Epidermal melanocyte (primary cell): ENCODE results near the gene CKAP2L.
"Not testable (repeated sequence)": the region's sequence is repeated elsewhere in the genome, so short reads cannot be mapped to it uniquely, and the experiment has no call there.

Experiments used
- DNase-seq: peaks from one replicate; pipeline ENCODE4 v3.0.0; 2011; ENCODE audit warnings: low spot score; ENCODE audit not compliant: insufficient read length

The CKAP2L gene

GRCh38 chr2:112710956-112711750 lies 53.3 kb downstream of the CKAP2L start:
- DNase-seq, result no peak

- no peak for DNase-seq
Observed at GRCh38 chr2:112709703-112710102, 54.7 kb downstream of the CKAP2L start.

- no peak for DNase-seq
Observed at GRCh38 chr2:112708968-112709367, 55.4 kb downstream of the CKAP2L start.

- not testable (repeated sequence) for DNase-seq
Observed at GRCh38 chr2:112706947-112707346, 57.5 kb downstream of the CKAP2L start.

GRCh38 chr2:112706170-112706664 lies 58.2 kb downstream of the CKAP2L start:
- no peak for DNase-seq

GRCh38 chr2:112705575-112705974 lies 58.8 kb downstream of the CKAP2L start:
- no peak for DNase-seq

GRCh38 chr2:112703684-112704083 lies 60.7 kb downstream of the CKAP2L start:
- DNase-seq, result no peak

- DNase-seq, result no peak
Observed at GRCh38 chr2:112701052-112701451, 63.4 kb downstream of the CKAP2L start.

- DNase-seq, result no peak
Observed at GRCh38 chr2:112699984-112700667, 64.3 kb downstream of the CKAP2L start.

- DNase-seq, result no peak
Observed at GRCh38 chr2:112698834-112699515, 65.4 kb downstream of the CKAP2L start.

GRCh38 chr2:112694182-112694581 lies 70.2 kb downstream of the CKAP2L start:
- no peak for DNase-seq

GRCh38 chr2:112693596-112693995 lies 70.8 kb downstream of the CKAP2L start:
- DNase-seq, result no peak

- no peak for DNase-seq
Observed at GRCh38 chr2:112692918-112693317, 71.5 kb downstream of the CKAP2L start.

GRCh38 chr2:112692495-112692911 lies 71.9 kb downstream of the CKAP2L start:
- DNase-seq, result no peak

GRCh38 chr2:112691881-112692281 lies 72.5 kb downstream of the CKAP2L start:
- no peak for DNase-seq

- no peak for DNase-seq
Observed at GRCh38 chr2:112690853-112691401, 73.5 kb downstream of the CKAP2L start.

- DNase-seq, result no peak
Observed at GRCh38 chr2:112688086-112688880, 76.1 kb downstream of the CKAP2L start.

- DNase-seq, result no peak
Observed at GRCh38 chr2:112687522-112687921, 76.9 kb downstream of the CKAP2L start.
